NB4 (cell line): ENCODE measurements around the gene PLA2G4E.

Experiments
- DNase-seq: peaks from one replicate; pipeline ENCODE4 v3.0.0; 2010; ENCODE audit warnings: low read depth
- H3K4me3 ChIP-seq: one replicate; pipeline ENCODE4 v1.5.1; 2011; ENCODE audit warnings: mild to moderate bottlenecking, low read depth, low read length, moderate library complexity
- CTCF ChIP-seq: IDR thresholded peaks from one replicate; pipeline ENCODE4 v1.5.1; 2012; ENCODE audit warnings: low read depth, low read length
- MAX ChIP-seq: IDR thresholded peaks from 2 replicates; pipeline ENCODE4 v1.6.1; 2011; ENCODE audit warnings: low read depth, low read length
- MYC ChIP-seq: IDR thresholded peaks from 2 replicates; pipeline ENCODE4 v1.6.1; 2011; ENCODE audit warnings: low read depth, low read length
- POLR2A ChIP-seq: IDR thresholded peaks from 2 replicates; pipeline ENCODE4 v1.6.1; 2011; ENCODE audit warnings: mild to moderate bottlenecking; ENCODE audit not compliant: insufficient read length; ENCODE audit errors: extremely low read depth

The PLA2G4E gene

GRCh38 chr15:41939986-41940385 lies 80.9 kb downstream of the PLA2G4E start:
- no peak overlapping the region for H3K4me3 ChIP-seq
- TF ChIP-seq MYC (no peak), POLR2A (no peak), CTCF (no peak), MAX (no peak)
- DNase-seq, result no peak

- DNase-seq, result no peak
- TF ChIP-seq CTCF (no peak), POLR2A (no peak), MAX (no peak), MYC (no peak)
Observed at GRCh38 chr15:41937568-41937923, 83.3 kb downstream of the PLA2G4E start.

GRCh38 chr15:41936649-41937567 lies 83.9 kb downstream of the PLA2G4E start:
- H3K4me3 ChIP-seq, result no peak overlapping the region
- DNase-seq, result no peak
- no peak for TF ChIP-seq MYC
- TF ChIP-seq POLR2A, result no peak
- no peak for TF ChIP-seq CTCF
- no peak for TF ChIP-seq MAX

More at GRCh38 chr15:41937568-41937923, 83.3 kb downstream of the PLA2G4E start:
- H3K4me3 ChIP-seq, result no peak overlapping the region

- no peak for DNase-seq
- H3K4me3 ChIP-seq, result no peak overlapping the region
- no peak for TF ChIP-seq POLR2A
Observed at GRCh38 chr15:41936155-41936554, 84.7 kb downstream of the PLA2G4E start.

DNA sequence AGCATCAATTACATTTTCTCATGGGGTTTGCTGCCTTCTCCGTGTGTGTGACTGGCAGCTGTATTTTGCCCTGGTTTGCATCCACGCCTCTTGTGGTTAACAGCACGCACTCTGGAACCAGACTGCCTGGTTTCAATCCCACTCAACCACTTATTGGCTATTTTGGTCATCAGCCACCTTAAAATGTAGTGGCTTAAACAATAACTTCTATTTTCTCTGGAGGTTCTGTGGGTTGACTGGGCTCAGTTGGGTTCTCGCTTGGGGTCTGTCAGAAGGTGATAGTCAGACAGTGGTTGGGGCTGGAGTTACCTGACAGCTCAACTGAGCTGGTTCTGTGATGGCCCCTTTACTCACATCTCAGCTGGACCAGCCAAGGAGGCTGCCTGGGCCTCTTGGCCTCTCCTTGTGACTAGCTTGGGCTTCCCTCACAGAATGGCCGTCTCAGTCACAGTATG lies 85.2 kb downstream of the PLA2G4E start:
- no peak overlapping the region for H3K4me3 ChIP-seq
- TF ChIP-seq MYC (no peak), POLR2A (no peak), CTCF (no peak), MAX (no peak)
- no peak for DNase-seq

- TF ChIP-seq MAX (no peak), CTCF (no peak), POLR2A (no peak)
- H3K4me3 ChIP-seq, result no peak overlapping the region
- DNase-seq, result peak; percentile 60
Observed at GRCh38 chr15:41934843-41935242, 86.0 kb downstream of the PLA2G4E start.
